NCI-H1694 treated with DMSO at 0.1 percent for 48 hours (cell line): Measurements from ENCODE around the gene PPP1R12A.
"Not testable (repeated sequence)": the region's sequence is repeated elsewhere in the genome, so short reads cannot be mapped to it uniquely, and the experiment has no call there.

ENCODE experiments used
- DNase-seq: peaks from one replicate; lab custom pipeline; 2025; lab: John Stamatoyannopoulos, UW

The PPP1R12A gene

GRCh38 chr12:79841248-79841877 is 93.5 kb downstream of the PPP1R12A start:
- DNase-seq = no peak

DNA sequence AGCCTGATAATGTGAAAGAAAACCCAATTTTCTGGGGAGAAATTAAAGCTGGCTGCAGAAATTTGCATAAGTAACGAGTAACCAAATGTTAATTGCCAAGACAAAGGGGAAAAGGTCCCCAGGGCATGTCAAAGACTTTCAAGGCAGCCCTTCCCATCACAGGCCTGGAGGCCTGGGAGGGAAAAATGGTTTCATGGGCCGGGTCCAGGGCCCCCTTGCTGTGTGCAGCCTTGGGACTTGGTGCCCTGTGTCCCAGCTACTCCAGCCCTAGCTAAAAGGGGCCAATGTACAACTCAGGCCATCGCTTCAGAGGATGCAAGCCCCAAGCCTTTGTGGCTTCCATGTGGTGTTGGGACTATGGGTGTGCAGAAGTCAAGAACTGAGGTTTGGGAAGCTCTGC is 96.5 kb downstream of the PPP1R12A start:
- DNase-seq = no peak

GRCh38 chr12:79837575-79837974 is 97.3 kb downstream of the PPP1R12A start:
- DNase-seq = no peak

- no peak for DNase-seq
Observed at GRCh38 chr12:79835377-79835843, 99.5 kb downstream of the PPP1R12A start.

DNA sequence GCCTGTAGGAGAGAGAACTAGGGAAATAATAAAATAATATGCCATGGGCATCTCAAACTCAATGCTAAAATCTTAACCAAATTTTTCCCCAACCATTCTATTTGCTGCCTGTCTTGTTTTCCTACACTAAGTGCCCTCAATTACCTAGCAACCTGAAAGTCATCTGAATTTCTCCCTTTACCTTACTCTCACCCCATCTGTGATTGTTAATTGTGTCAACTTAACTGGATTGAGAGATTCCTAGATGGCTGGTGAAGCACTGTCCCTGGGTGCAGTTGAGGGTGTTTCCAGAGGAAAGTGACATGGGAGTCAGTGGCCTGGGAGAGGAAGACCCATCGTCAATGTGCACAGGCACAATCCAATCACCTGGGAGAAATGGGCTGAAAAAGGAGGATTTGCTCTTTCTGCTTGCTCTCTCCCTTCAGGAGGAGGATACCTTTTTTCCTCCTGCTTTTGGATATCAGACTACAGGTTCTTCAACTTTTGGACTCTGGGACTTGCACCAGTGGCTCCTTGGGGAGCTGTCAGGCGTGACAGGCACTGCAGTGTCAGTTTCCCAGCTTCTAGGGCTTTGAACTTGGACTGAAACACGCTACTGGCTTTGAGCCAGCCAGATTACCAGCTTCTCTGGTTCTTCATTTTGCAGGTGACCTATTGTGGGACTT is 100.1 kb downstream of the PPP1R12A start:
- no peak for DNase-seq

GRCh38 chr12:79830440-79830839 is 104.5 kb downstream of the PPP1R12A start:
- DNase-seq = no peak

GRCh38 chr12:79828924-79829323 is 106.0 kb downstream of the PPP1R12A start:
- no peak for DNase-seq

GRCh38 chr12:79827484-79827883 is 107.4 kb downstream of the PPP1R12A start:
- no peak for DNase-seq

- no peak for DNase-seq
Observed at GRCh38 chr12:79826267-79827128, 108.4 kb downstream of the PPP1R12A start.

DNA sequence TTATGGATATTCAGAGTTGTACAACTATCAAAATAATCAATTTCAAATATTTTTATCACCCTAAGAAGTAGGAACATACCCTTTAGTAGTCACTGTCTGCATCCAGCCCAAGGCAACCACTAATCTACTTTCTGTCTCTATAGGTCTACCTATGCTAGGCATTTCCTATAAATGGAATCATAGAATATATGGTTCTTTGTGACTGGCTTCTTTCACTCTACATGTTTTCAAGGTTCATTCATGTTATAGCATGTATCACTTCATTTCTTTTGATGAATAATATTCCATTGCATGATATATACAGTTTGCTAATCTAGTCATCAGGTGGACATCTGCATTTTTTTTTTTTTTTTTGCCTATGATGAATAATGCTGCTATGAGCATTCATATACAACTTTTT is 112.4 kb downstream of the PPP1R12A start:
- DNase-seq = no peak

DNA sequence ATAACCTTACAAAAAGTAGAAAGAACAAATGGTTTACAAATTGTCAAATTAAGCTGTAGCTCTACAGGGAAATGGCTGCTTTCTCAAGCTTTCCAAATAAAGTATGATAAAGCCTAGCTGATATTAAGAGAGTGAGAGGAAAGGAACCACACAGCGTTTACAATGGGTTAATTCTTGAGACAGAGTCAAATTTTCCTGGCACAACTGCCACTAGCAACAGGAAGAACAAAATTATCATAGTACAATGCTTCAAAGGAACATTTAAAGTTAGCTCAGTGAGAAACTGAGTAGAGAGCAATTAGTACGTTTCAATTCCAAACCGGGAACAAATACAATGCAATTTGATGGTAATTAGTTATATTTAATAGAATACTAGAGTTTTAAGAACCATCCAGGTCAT is 116.0 kb downstream of the PPP1R12A start:
- no peak for DNase-seq

DNA sequence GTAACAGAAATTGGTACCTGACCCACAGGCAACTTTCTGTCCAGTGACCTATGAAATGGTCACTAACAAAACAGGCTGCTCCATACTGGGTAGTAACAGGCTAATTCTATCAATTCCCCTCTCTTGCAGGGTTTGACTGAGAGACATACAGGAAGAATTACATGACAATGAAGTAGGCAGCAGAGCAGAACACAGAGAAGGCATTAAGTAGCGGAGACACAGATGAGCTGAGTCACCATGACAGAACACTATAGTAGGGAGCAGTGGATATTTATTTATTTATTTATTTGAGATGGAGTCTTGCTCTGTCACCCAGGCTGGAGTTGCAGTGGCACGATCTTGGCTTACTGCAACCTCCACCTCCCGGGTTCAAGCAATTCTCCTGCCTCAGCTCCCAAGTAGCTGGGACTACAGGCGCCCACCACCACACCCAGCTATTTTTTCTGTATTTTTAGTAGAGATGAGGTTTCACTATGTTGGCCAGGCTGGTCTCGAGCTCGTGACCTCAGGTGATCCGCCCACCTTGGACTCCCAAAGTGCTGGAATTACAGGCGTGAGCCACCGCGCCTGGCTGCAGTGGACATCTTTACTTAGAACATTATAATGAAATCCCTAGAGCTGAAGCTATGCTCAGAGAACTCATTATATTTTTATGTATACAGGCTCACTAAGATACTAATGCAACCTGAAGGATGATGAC is 150.4 kb downstream of the PPP1R12A start:
- not testable (repeated sequence) for DNase-seq

DNA sequence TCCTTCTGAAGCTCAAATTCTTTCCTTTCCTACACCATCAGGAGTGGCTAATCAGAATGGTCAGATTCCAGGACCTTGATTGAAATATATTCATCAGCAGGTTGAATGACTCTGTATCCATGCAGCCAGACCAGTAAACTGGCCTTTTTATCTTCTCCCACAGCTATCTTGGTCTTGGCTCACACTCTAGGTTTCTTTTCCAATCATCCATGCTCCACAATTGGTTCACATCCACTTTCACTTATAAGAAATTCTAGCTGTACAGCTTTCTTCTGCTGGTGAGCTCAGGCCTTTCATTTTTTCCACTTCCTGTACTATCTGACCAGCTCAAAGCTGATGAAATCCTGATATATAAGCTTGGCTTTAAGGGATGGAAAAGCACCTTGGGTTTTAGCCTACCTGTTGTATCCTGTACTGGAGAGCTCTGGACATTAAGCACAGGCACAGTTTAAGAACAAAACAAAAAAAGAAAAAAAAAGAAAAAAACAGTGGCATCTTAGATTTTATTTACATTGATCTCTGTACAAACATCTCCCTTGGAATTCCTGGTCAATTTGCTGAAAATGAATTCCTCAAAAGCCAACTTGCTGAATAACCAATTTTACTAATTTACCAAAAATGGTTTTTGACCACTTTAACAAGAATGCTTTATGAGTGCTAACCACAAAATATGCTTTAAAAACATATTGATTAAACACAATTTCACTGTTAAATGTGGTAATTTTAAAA is 152.6 kb downstream of the PPP1R12A start:
- DNase-seq = no peak

DNA sequence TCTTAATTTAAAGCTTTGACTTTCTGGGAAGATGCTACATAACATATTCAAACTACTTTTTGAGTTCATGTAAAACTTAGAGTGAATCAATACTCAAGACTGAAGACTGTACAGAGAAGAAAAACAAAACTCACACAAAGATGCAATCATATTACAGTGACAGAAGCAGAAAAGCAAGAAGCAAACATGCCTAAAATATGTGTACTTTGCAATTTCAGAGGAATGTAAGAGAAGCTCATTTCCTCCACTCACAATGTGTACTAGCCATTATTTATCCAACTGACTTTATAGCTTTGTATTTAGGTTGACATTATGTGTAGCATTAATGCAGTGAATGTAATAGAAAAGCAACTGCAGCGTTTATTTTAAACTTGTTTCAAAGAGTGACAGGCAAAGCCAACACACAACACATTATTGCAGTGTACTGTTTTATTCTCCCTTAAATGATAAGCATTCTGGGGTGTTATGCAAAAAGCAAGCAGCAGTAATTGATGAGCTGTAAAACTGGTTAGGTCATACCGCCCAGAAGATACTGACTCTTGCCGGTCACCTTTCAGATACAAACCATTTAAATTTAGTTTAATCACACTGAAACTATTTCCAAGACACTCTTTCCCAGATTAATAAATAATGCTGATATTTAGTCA is 156.0 kb downstream of the PPP1R12A start:
- DNase-seq = no peak

GRCh38 chr12:79776111-79776510 is 158.8 kb downstream of the PPP1R12A start:
- DNase-seq = no peak

DNA sequence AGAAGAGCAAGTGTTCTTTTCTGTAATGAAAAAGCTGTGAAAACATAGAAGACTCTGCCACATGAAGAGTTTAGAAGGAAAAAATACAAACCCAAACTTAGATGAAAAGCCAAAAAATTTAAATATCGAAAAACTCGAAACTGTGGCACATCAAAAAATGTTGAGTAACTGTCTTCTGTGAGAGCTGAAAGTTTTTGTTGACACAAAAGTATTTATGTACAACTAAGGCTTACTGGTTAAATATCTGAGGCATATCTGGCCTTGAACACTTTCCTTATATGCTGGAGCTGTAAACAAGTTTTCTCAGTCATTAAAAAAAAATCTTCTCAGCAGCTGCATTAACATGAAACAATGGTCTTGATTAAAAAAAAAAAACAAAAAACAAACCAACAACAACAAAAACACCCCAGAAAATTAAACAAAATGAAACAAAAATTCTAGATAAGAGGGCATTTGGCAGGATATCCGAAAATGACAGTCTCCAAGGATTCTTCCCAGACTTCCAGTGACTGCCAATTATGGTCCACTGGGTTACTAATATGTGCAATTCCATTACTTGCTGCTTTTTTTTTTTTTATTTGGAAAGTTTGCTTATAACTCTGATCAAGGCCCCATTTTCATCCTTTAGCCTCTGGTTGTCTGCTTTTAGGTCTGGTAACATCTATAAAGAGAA is 159.4 kb downstream of the PPP1R12A start:
- DNase-seq = no peak

DNA sequence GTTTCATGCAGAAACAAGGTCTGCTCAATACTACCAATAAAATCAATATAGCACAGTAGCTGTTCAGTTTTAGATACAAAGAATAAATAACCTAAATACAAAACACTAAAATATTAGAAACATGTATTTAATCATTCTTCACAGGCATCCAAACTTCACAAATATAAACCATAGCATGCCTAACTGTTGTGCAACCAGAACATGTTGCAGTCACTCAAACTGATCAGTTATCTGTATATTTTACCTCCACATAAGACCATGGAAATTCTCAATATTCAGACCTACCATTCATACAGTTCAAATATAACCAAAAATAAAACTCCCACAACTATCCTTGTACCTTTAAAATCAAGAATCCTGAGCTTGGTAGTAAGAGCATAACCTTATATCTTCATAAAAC is 161.0 kb downstream of the PPP1R12A start:
- DNase-seq = no peak

- no peak for DNase-seq
Observed at GRCh38 chr12:79769860-79770485, 164.9 kb downstream of the PPP1R12A start.

DNA sequence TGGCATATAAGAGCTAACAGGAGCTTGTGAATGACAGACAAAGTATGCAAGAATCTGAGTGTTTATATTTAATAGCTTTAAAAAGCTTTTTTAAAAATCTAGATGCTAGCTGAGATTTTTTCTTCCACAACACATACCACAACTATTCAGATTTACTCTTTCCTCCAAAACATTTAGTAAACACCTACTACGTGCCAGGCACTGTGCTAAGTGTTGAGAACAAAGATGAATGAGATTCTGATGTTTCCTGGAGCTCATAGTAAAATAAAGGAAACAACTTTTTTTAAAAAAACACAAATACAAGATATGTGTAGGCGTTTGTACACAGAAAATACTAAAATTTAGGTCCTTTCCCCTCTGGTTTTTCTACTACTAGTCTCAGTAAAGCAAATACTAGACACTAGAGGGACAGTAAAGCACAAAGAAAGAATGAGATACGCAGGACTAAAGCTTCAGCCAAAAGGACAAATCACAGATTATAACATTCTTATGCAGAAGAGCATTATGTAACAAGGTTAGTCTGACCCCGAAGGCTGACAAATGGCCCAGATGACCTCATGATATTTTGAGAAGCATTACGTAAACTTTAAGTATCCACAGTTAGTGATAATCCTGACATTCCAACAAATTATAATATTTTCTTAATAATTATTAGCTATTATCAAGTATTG is 165.6 kb downstream of the PPP1R12A start:
- no peak for DNase-seq
